Measurements from ENCODE around the gene CTNNA3.
"Not testable (repeated sequence)": the region's sequence is repeated elsewhere in the genome, so short reads cannot be mapped to it uniquely, and the experiment has no call there.

Gene CTNNA3

DNA sequence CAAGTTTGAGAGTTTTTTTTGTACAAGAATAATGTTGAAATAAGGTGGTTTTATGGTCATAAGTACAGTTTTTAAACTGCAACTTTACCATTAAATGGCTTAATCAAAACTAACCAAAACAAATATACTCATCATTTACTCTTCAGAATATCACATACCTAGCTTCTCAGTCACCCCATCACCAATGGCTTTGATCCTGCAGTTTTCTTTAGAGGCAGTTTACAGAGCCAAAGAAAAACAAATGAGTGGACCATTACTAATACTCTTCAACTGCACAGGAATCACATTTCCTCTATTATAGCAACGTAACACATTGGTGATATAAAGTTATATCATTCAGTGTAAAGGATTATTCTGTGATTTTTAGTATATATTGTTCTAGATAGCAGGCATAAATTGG lies 1346.3 kb downstream of the CTNNA3 start:
- Histone ChIP-seq H3K4me1 (ENCODE audit: insufficient read depth, low read length) (no peaks in the 10 kb centered on the region), H3K36me3 (ENCODE audit: insufficient read depth, low read length) (no peaks in the 10 kb centered on the region), H3K9ac (ENCODE audit: low read depth, low read length) (no peak overlapping the region), H3K9me3 (ENCODE audit: control insufficient read depth, insufficient read depth, low read length) (no peaks in the 10 kb centered on the region)

DNA sequence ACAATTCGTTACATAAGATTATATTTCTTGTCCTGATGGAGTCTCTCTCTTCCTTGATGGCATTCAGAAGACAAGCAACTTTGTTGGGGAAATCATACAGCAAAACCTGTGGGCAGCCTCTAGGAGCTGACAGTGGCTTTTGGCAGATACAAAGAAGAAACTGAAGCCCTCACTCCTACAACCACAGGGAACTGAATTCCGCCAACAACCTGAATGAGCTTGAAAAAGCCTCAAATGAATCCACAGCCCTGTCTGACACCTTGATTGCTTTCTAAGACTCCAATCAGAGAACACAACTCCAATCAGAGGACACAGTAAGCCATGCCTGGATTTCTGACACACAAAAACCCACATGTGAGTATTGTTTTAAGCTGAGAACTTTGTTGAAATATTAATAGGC lies 1346.9 kb downstream of the CTNNA3 start:
- no peaks in the 10 kb centered on the region for H3K4me1 ChIP-seq (ENCODE audit: insufficient read depth, low read length)
- no peaks in the 10 kb centered on the region for H3K9me3 ChIP-seq (ENCODE audit: control insufficient read depth, insufficient read depth, low read length)
- H3K36me3 ChIP-seq (ENCODE audit: insufficient read depth, low read length) = no peaks in the 10 kb centered on the region
- no peak overlapping the region for H3K9ac ChIP-seq (ENCODE audit: low read depth, low read length)

DNA sequence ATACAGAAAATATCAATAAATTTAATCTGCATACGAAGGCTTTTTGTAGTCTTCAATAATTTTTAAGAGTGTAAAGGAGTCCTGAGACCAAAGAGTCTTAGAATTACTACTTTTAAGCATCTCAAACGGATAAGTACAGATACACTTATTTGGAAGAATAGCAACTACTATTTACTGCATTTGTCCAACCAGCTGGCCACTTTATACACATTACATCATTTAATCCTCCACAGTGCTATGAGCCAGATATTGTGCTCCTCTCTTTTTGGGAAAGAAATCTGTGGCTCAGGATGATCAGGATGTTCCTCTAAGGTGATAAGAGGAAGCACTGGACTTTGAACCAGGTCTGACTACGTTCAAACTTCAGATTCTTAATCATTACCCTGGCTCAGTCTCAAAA lies 1358.8 kb downstream of the CTNNA3 start:
- Histone ChIP-seq H3K4me1 (ENCODE audit: insufficient read depth, low read length) (no peaks in the 10 kb centered on the region), H3K9ac (ENCODE audit: low read depth, low read length) (no peak overlapping the region), H3K9me3 (ENCODE audit: control insufficient read depth, insufficient read depth, low read length) (0 out of 2 replicates have a peak, but pooled peaks cover 5% of the 10 kb centered on the region), H3K36me3 (ENCODE audit: insufficient read depth, low read length) (no peaks in the 10 kb centered on the region)

DNA sequence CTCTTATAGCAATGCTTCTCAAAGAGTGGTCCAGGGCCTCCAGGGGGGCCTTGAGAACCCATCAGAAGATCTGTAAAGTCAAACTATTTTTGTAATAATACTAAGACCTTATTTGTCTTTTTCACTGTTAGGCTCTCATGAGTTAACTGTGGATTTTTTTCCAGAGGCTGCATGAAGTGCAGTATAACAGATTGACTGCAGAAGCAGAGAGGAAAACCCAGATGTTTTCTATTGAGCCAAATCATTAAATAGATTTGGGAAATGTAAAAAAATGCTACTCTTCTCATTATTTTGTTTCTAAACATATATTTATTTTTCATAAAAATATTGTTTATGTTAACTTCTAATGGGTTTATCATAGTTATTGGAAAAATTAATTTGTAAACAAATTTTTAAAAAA lies 1359.2 kb downstream of the CTNNA3 start:
- no peaks in the 10 kb centered on the region for H3K36me3 ChIP-seq (ENCODE audit: insufficient read depth, low read length)
- H3K4me1 ChIP-seq (ENCODE audit: insufficient read depth, low read length) = no peaks in the 10 kb centered on the region
- H3K9me3 ChIP-seq (ENCODE audit: control insufficient read depth, insufficient read depth, low read length) = 0 out of 2 replicates have a peak, but pooled peaks cover 5% of the 10 kb centered on the region
- no peak overlapping the region for H3K9ac ChIP-seq (ENCODE audit: low read depth, low read length)

DNA sequence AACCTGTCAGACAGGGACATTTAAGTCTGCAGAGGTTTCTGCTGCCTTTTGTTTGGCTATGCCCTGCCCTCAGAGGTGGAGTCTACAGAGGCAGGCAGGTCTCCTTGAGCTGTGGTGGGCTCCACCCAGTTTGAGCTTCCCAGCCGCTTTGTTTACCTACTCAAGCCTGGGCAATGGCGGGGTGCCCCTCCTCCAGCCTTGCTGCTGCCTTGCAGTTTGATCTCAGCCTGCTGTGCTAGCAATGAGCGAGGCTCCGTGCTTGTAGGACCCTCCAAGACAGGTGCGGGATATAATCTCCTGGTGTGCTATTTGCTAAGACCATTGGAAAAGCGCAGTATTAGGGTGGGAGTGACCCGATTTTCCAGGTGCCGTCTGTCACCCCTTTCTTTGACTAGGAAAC lies 1360.2 kb downstream of the CTNNA3 start:
- not testable (repeated sequence) for H3K4me1 ChIP-seq (ENCODE audit: insufficient read depth, low read length); H3K9me3 ChIP-seq (ENCODE audit: control insufficient read depth, insufficient read depth, low read length); H3K9ac ChIP-seq (ENCODE audit: low read depth, low read length); H3K36me3 ChIP-seq (ENCODE audit: insufficient read depth, low read length)

DNA sequence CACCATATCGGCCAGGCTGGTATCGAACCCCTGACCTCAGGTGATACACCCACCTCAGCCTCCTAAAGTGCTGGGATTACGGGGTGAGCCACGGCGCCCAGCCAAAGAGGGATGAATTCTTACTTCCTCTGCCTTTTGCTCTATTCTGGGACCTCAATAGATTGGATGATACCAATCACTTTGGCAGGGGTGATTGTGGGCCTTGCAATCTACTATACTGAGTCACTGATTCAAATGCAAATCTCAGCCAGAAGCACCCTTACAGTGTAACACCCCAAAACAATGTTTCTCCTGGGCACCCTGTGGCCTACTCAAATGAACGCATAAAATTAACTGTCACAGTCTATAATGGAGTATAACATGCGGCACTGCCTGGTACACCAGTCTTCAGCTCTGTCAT lies 1366.8 kb downstream of the CTNNA3 start:
- Histone ChIP-seq H3K9me3 (ENCODE audit: control insufficient read depth, insufficient read depth, low read length) (no peaks in the 10 kb centered on the region), H3K9ac (ENCODE audit: low read depth, low read length) (no peak overlapping the region), H3K4me1 (ENCODE audit: insufficient read depth, low read length) (no peaks in the 10 kb centered on the region), H3K36me3 (ENCODE audit: insufficient read depth, low read length) (no peaks in the 10 kb centered on the region)

DNA sequence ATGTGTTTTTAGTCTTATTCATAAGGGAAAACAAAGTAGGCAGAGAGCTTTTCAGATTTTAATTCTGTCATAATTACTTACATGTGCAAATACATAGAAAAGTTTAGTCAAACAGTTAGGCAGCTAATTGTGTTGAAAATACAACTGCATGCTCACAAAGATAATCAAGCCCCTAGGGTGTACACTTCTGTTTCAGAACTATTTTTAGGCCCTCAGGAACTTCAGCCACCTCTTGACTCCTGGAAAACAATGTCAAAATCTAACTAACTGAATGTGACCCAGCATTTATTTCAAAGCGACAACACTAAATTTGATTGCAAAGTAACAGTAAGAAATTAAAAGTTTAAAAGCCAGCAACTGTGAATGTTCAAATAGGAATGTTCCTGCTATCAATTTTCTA lies 1369.1 kb downstream of the CTNNA3 start:
- Histone ChIP-seq H3K36me3 (ENCODE audit: insufficient read depth, low read length) (no peaks in the 10 kb centered on the region), H3K4me1 (ENCODE audit: insufficient read depth, low read length) (no peaks in the 10 kb centered on the region), H3K9ac (ENCODE audit: low read depth, low read length) (no peak overlapping the region), H3K9me3 (ENCODE audit: control insufficient read depth, insufficient read depth, low read length) (no peaks in the 10 kb centered on the region)

DNA sequence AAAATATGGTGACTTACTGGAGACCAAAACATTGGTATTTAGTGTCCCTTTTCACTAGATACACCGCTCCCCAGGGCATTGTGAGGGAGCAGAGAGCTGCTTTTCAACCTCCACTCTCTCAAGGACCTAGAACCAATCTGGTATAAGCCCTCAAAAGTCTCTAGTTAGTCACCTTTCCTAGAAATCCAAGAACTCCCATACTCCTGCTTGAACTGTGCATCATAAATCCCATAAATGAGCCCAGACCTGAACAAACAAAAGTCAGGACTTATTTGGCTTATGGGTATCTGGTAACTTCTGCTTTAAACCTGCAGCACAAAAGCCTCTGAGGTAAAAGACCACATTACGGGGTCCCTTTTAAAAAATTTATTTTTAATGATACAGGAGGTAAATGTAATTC lies 1373.2 kb downstream of the CTNNA3 start:
- H3K36me3 ChIP-seq (ENCODE audit: insufficient read depth, low read length) = no peaks in the 10 kb centered on the region
- no peak overlapping the region for H3K9ac ChIP-seq (ENCODE audit: low read depth, low read length)
- H3K9me3 ChIP-seq (ENCODE audit: control insufficient read depth, insufficient read depth, low read length) = no peaks in the 10 kb centered on the region
- H3K4me1 ChIP-seq (ENCODE audit: insufficient read depth, low read length) = no peaks in the 10 kb centered on the region

DNA sequence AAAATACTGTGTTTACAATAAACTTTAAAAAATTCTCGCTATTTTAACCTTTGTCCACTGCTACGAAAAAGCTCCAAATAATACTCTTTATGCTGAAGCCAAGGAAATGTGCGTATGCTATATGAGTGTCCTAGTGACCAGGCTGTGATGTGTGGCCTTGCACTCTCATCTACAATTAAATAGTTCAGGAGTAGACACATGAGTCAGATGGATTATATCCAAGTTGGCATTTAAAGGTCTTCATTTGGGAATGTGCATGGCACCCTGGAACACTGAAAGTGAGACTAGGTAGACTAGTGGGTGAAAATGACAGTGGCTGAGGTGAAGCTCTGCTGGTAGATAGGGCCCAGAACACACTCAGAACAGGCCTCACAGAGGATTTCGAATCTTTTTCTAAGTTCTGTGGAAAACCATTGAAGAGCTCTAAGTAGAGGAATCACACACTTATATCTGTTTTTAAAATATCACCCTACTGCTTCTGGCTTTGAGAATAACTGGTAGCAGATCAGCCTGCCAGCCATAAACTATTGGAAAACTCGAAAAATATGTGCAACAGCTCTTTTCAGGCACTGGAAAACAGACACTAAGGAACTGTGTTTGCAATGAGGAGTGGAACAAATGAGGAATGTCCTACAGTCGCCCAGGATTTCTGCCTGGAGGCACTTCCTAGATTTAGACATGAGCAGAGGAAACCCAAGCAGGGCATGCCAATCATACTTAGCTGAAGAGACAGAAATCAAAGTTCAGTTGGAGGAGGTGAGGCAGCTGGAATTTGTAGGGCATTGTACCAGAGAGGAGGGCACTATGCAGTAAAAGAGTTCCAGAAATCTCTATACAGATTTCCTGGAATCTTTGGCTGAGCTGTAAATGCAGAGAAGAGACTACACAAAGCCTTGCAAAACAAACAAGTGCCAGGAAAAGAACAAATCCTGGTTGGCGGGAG lies 1374.0 kb downstream of the CTNNA3 start:
- Histone ChIP-seq H3K9ac (ENCODE audit: low read depth, low read length) (no peak overlapping the region), H3K4me1 (ENCODE audit: insufficient read depth, low read length) (no peaks in the 10 kb centered on the region), H3K9me3 (ENCODE audit: control insufficient read depth, insufficient read depth, low read length) (no peaks in the 10 kb centered on the region), H3K36me3 (ENCODE audit: insufficient read depth, low read length) (no peaks in the 10 kb centered on the region)

DNA sequence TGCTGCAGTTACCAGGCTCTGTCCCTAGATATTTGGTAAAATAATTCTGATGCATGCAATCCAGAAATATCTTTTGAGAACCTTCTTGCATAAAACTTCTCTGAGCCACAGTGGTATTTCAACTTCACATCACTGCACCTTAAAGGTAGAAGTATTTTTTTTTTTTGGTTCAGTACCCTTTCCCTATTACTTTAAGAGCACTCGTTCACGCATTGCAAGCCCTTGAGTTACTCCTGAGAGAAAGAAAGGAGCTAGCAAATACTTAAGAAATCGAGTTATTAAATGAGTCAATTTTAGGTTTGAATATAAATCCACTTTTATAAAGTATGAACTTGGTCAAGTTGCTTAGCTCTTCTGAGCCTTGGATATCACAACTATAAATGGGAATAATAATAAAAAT lies 1377.2 kb downstream of the CTNNA3 start:
- no peak overlapping the region for H3K9ac ChIP-seq (ENCODE audit: low read depth, low read length)
- H3K36me3 ChIP-seq (ENCODE audit: insufficient read depth, low read length) = no peaks in the 10 kb centered on the region
- H3K4me1 ChIP-seq (ENCODE audit: insufficient read depth, low read length) = no peaks in the 10 kb centered on the region
- H3K9me3 ChIP-seq (ENCODE audit: control insufficient read depth, insufficient read depth, low read length) = no peaks in the 10 kb centered on the region

DNA sequence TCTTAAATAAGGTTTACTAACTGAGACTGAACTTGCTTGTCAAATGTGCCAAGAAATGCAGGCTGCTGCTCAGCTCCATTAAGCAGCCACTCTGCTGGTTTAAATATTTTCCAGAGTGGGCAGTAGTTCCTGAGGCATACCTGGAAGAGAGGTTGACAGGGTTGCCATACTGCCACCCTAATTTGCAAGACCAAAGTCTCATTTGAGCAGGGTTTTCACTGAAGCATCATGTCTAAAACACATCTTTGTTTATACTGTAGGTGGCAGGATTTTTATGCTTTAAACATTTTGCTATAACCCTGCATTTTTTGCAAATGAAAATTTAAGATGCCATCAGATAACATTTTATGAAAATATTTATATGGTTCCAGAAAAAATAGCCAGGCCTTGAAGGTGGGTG lies 1388.2 kb downstream of the CTNNA3 start:
- Histone ChIP-seq H3K36me3 (ENCODE audit: insufficient read depth, low read length) (no peaks in the 10 kb centered on the region), H3K9me3 (ENCODE audit: control insufficient read depth, insufficient read depth, low read length) (no peaks in the 10 kb centered on the region), H3K9ac (ENCODE audit: low read depth, low read length) (no peak overlapping the region), H3K4me1 (ENCODE audit: insufficient read depth, low read length) (no peaks in the 10 kb centered on the region)

DNA sequence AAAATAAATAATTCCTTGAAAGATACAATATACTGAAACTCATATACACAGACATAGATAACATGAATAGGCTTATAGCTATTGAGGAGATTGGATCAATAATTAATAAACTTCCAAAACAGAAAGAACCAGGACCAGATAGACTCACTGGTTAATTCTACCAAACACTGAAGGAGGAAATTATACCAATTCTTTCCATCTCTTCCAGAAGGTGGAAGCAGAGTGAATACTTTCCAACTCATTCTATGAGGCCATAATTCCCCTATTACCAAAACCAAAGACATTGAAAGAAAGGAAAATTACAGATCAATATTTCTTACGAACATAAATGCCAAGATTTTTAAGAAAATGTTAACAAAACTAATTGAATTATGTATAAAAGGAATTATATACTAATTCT lies 1394.9 kb downstream of the CTNNA3 start:
- H3K36me3 ChIP-seq (ENCODE audit: insufficient read depth, low read length) = no peaks in the 10 kb centered on the region
- no peaks in the 10 kb centered on the region for H3K4me1 ChIP-seq (ENCODE audit: insufficient read depth, low read length)
- H3K9me3 ChIP-seq (ENCODE audit: control insufficient read depth, insufficient read depth, low read length) = no peaks in the 10 kb centered on the region
- H3K9ac ChIP-seq (ENCODE audit: low read depth, low read length) = no peak overlapping the region

DNA sequence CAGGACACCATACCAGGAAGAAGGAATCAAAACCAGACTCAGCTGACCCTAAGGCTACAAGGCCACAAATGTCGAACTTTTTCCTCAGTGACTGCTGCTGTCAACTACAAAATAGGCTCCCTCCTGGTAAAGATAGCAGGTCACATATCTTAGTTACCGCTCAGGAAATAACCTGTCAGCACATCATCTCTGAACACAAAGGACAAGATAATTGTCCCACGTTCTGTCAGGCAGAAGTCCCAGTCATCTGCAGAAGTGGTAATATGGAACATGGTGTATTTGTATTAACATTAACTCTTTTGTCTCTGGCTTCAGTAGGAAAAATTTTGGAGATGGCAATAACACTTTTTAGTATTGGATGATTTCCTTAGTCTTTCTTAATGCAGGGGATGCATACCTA lies 1400.4 kb downstream of the CTNNA3 start:
- Histone ChIP-seq H3K4me1 (ENCODE audit: insufficient read depth, low read length) (no peaks in the 10 kb centered on the region), H3K9me3 (ENCODE audit: control insufficient read depth, insufficient read depth, low read length) (no peaks in the 10 kb centered on the region), H3K9ac (ENCODE audit: low read depth, low read length) (no peak overlapping the region), H3K36me3 (ENCODE audit: insufficient read depth, low read length) (no peaks in the 10 kb centered on the region)

DNA sequence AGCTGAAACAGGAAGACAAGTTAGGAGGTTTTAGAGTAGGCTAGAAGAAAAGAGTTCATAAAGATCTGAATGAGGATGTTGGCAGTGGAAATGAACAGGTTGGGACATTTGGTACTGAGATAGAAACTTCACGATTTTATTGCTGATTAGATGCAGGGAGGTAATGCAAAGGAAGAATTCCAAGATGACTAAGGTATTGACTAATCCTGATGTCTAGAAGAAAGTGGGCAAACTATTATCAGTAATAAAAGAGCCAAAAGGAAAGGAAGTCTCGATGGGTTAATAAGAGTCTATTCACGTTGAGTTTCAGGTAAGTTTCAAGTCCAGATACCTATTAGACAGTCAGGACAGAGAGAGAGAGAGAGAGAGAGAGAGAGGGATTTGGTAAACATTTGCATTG lies 1401.5 kb downstream of the CTNNA3 start:
- H3K4me1 ChIP-seq (ENCODE audit: insufficient read depth, low read length) = no peaks in the 10 kb centered on the region
- H3K36me3 ChIP-seq (ENCODE audit: insufficient read depth, low read length) = no peaks in the 10 kb centered on the region
- no peaks in the 10 kb centered on the region for H3K9me3 ChIP-seq (ENCODE audit: control insufficient read depth, insufficient read depth, low read length)
- no peak overlapping the region for H3K9ac ChIP-seq (ENCODE audit: low read depth, low read length)

DNA sequence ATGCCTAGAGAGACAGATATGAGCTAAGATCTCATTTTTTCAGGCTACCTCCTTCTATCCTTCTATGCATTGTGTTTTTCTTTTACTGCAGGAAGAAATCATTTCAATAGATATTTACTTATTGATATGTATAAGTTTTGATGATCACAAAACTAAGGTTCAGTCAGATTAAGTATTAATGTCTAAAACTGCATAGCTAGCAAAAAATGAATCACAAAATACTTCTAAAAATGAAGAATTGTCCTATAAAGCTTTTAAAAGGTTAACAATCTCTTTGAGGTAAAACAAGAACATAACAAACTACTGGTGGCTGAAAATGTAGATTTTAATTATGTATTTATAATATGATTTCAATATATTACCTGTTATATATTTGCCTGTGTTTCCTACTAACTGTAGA lies 1403.1 kb downstream of the CTNNA3 start:
- H3K9ac ChIP-seq (ENCODE audit: low read depth, low read length) = no peak overlapping the region
- no peaks in the 10 kb centered on the region for H3K9me3 ChIP-seq (ENCODE audit: control insufficient read depth, insufficient read depth, low read length)
- H3K36me3 ChIP-seq (ENCODE audit: insufficient read depth, low read length) = no peaks in the 10 kb centered on the region
- no peaks in the 10 kb centered on the region for H3K4me1 ChIP-seq (ENCODE audit: insufficient read depth, low read length)

Data from ES-I3 (cell line).